Measurements from ENCODE around the gene CD80.

GRCh38 chr3:119550192-119550910, 9.1 kb downstream of the CD80 start:
- TF ChIP-seq ZC3H4 (CRISPR knock-in tag; IDR thresholded peaks at IDR 0.05; ENCODE audit: borderline replicate concordance) (no peak), HMGN3 (IDR thresholded peaks at IDR 0.05; ENCODE audit: borderline replicate concordance, extremely low read depth, insufficient read length, low read depth, low read length) (no peak)

Measured in K562 (cell line).